Endodermal cell (in vitro differentiated cells): ENCODE results near the gene JMY. TPM values are rescaled to one million over a fixed set of nuclear protein-coding genes. Genes with fewer than 3 reads are reported as not detected.

Experiments
- DNase-seq: peaks from one replicate; pipeline ENCODE4 v3.0.0-alpha.2; 2017
- H3K27ac ChIP-seq: 2 replicates; pipeline ENCODE4 v1.5.1; 2013; ENCODE audit warnings: mild to moderate bottlenecking, low read depth, low read length, moderate library complexity
- H3K27me3 ChIP-seq: 2 replicates; pipeline ENCODE4 v1.6.1; 2013; ENCODE audit warnings: mild to moderate bottlenecking, low read length, moderate library complexity; ENCODE audit not compliant: insufficient read depth, control insufficient read depth, poor library complexity, severe bottlenecking
- H3K36me3 ChIP-seq: 2 replicates; pipeline ENCODE4 v1.7.0; 2013; ENCODE audit warnings: mild to moderate bottlenecking, low read length, moderate library complexity; ENCODE audit not compliant: control insufficient read depth, insufficient read depth
- H3K4me1 ChIP-seq: one replicate; pipeline ENCODE4 v1.7.0; 2013; ENCODE audit warnings: low read length; ENCODE audit not compliant: control insufficient read depth, insufficient read depth
- H3K4me3 ChIP-seq: 2 replicates; pipeline ENCODE4 v1.5.1; 2013; ENCODE audit warnings: mild to moderate bottlenecking, low read length, moderate library complexity
- H3K9ac ChIP-seq: 2 replicates; pipeline ENCODE4 v1.6.1; 2013; ENCODE audit warnings: mild to moderate bottlenecking, low read length, moderate library complexity; ENCODE audit not compliant: poor library complexity, severe bottlenecking; ENCODE audit errors: extremely low read depth
- H3K9me3 ChIP-seq: 2 replicates; pipeline ENCODE4 v1.6.1; 2013; ENCODE audit warnings: mild to moderate bottlenecking, low read length, moderate library complexity; ENCODE audit not compliant: control insufficient read depth
- H3K27ac Mint-ChIP-seq: 2 replicates; pipeline ENCODE4 v1.8.0; 2020; ENCODE audit warnings: mixed read lengths
- H3K27me3 Mint-ChIP-seq: 2 replicates; pipeline ENCODE4 v1.8.0; 2021; ENCODE audit warnings: mild to moderate bottlenecking, mixed read lengths; ENCODE audit not compliant: insufficient read depth
- H3K36me3 Mint-ChIP-seq: 2 replicates; pipeline ENCODE4 v1.8.0; 2020; ENCODE audit warnings: low read depth, mixed read lengths
- H3K4me1 Mint-ChIP-seq: 2 replicates; pipeline ENCODE4 v1.8.0; 2020; ENCODE audit warnings: mixed read lengths
- H3K4me3 Mint-ChIP-seq: 2 replicates; pipeline ENCODE4 v1.8.0; 2020; ENCODE audit warnings: mild to moderate bottlenecking, moderate library complexity, mixed read lengths
- H3K9me3 Mint-ChIP-seq: 2 replicates; pipeline ENCODE4 v1.8.0; 2020; ENCODE audit warnings: mild to moderate bottlenecking, mixed read lengths
- WGBS, 2 experiments: methylation state at CpG; one replicate each; pipeline versions ENCODE4 v1.1.5 to v1.1.7; 2013; ENCODE audit warnings: missing lambda C conversion rate in 2 of 2, mixed read lengths in 1 of 2; ENCODE audit not compliant: insufficient coverage in 1 of 2, insufficient read length in 1 of 2; 5-methylcytosine and 5-hydroxymethylcytosine counted together
- total RNA-seq, 2 donors: library from RNA; stranded (reverse); fragmentation: NEBNext Ultra II Directional in 1 of 2; extraction: Animal tissue kit (Norgen Biotek cat#: 25700) in 1 of 2; gene quantifications; 2 replicates in 1 of 2; 3 replicates in 1 of 2; pipeline ENCODE4 v1.2.1, GENCODE V29; 2021
- TF ChIP-seq, protein P1 (sequence below): fragments of 200-600 bp; sonication (generic); conservative IDR thresholded peaks from 2 replicates; pipeline ENCODE4 v1.5.0; 2021; ENCODE audit warnings: antibody characterized with exemption, mild to moderate bottlenecking

Gene JMY
- total RNA-seq, 2 donors from 2014 or later = 19.4 to 20.8 TPM

- Histone ChIP-seq H3K9me3 (no peaks in the 10 kb centered on the region), H3K36me3 (peaks cover 72% of the 10 kb centered on the region), H3K9ac (no peak overlapping the region), H3K27me3 (no peaks in the 10 kb centered on the region), H3K4me1 (no peaks in the 10 kb centered on the region), H3K4me3 (no peak overlapping the region), H3K27ac (no peak overlapping the region)
- DNase-seq = no peak
- peak overlapping the region; percentile 74 for H3K27ac Mint-ChIP-seq
- TF ChIP-seq, protein P1, sequence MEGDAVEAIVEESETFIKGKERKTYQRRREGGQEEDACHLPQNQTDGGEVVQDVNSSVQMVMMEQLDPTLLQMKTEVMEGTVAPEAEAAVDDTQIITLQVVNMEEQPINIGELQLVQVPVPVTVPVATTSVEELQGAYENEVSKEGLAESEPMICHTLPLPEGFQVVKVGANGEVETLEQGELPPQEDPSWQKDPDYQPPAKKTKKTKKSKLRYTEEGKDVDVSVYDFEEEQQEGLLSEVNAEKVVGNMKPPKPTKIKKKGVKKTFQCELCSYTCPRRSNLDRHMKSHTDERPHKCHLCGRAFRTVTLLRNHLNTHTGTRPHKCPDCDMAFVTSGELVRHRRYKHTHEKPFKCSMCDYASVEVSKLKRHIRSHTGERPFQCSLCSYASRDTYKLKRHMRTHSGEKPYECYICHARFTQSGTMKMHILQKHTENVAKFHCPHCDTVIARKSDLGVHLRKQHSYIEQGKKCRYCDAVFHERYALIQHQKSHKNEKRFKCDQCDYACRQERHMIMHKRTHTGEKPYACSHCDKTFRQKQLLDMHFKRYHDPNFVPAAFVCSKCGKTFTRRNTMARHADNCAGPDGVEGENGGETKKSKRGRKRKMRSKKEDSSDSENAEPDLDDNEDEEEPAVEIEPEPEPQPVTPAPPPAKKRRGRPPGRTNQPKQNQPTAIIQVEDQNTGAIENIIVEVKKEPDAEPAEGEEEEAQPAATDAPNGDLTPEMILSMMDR = no peak
- 91 to 96% methylated on average over 3 of the region's 3 CpGs for WGBS, 2 experiments
- H3K36me3 Mint-ChIP-seq = peaks cover 60% of the 10 kb centered on the region
- no peaks in the 10 kb centered on the region for H3K4me1 Mint-ChIP-seq
- no peak overlapping the region for H3K4me3 Mint-ChIP-seq
- no peaks in the 10 kb centered on the region for H3K27me3 Mint-ChIP-seq
- no peaks in the 10 kb centered on the region for H3K9me3 Mint-ChIP-seq
Observed at GRCh38 chr5:79318935-79319614, 83.1 kb downstream of the JMY start.

- Mint-ChIP-seq H3K4me1 (no peaks in the 10 kb centered on the region), H3K27ac (no peak overlapping the region), H3K36me3 (peaks cover 8% of the 10 kb centered on the region), H3K4me3 (no peak overlapping the region), H3K27me3 (no peaks in the 10 kb centered on the region), H3K9me3 (no peaks in the 10 kb centered on the region)
- DNase-seq = no peak
- Histone ChIP-seq H3K4me3 (no peak overlapping the region), H3K9me3 (no peaks in the 10 kb centered on the region), H3K9ac (no peak overlapping the region), H3K27me3 (no peaks in the 10 kb centered on the region), H3K27ac (no peak overlapping the region), H3K4me1 (no peaks in the 10 kb centered on the region), H3K36me3 (no peaks in the 10 kb centered on the region)
- WGBS, 2 experiments = 92 to 94% methylated on average over 4 of the region's 4 CpGs
- TF ChIP-seq, protein P1 = no peak
Observed at GRCh38 chr5:79329453-79329852, 93.5 kb downstream of the JMY start.

DNA sequence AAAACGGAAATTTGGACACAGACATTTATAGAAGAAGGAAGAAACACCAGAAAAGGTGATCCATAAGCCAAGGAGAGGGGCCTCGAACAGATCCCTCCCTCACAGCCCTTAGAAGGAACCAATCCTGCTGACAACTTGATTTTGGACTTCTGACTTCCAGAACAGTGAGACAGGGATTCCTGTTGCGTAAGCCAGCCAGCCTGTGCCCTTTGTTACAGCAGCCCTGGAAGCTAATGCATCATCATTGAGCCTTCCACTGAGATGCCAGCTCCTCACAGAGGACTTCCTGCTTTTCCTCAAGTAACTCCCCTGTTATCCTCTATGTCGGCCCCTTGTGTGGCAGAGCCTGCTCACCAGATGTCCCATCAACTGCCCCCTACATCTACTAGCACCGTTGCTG is 94.1 kb downstream of the JMY start:
- H3K9ac ChIP-seq = no peak overlapping the region
- 93 to 95% methylated on average over 5 of the region's 5 CpGs for WGBS, 2 experiments
- H3K9me3 Mint-ChIP-seq = peaks cover 2% of the 10 kb centered on the region
- H3K36me3 ChIP-seq = no peaks in the 10 kb centered on the region
- no peak overlapping the region for H3K4me3 ChIP-seq
- no peaks in the 10 kb centered on the region for H3K27me3 Mint-ChIP-seq
- peaks cover 10% of the 10 kb centered on the region for H3K36me3 Mint-ChIP-seq
- H3K4me1 ChIP-seq = no peaks in the 10 kb centered on the region
- DNase-seq = no peak
- TF ChIP-seq, protein P1 = no peak
- no peaks in the 10 kb centered on the region for H3K27me3 ChIP-seq
- H3K27ac ChIP-seq = no peak overlapping the region
- no peak overlapping the region for H3K27ac Mint-ChIP-seq
- H3K4me1 Mint-ChIP-seq = no peaks in the 10 kb centered on the region
- no peaks in the 10 kb centered on the region for H3K9me3 ChIP-seq
- H3K4me3 Mint-ChIP-seq = no peak overlapping the region
